ENCODE data around the gene UGT1A8.
"Not testable (repeated sequence)": the region's sequence is repeated elsewhere in the genome, so short reads cannot be mapped to it uniquely, and the experiment has no call there.

GRCh38 chr2:233655943-233656342, 38.5 kb downstream of the UGT1A8 start:
- not testable (repeated sequence) for TF ChIP-seq EZH2 (IDR thresholded peaks at IDR 0.05; ENCODE audit: borderline replicate concordance, low read length); CTCF (IDR thresholded peaks at IDR 0.05; ENCODE audit: low read length)
